ENCODE results near the gene NLRP11.

GRCh38 chr19:55813906-55814305 lies 17.9 kb downstream of the NLRP11 start:
- TF ChIP-seq, protein P1, sequence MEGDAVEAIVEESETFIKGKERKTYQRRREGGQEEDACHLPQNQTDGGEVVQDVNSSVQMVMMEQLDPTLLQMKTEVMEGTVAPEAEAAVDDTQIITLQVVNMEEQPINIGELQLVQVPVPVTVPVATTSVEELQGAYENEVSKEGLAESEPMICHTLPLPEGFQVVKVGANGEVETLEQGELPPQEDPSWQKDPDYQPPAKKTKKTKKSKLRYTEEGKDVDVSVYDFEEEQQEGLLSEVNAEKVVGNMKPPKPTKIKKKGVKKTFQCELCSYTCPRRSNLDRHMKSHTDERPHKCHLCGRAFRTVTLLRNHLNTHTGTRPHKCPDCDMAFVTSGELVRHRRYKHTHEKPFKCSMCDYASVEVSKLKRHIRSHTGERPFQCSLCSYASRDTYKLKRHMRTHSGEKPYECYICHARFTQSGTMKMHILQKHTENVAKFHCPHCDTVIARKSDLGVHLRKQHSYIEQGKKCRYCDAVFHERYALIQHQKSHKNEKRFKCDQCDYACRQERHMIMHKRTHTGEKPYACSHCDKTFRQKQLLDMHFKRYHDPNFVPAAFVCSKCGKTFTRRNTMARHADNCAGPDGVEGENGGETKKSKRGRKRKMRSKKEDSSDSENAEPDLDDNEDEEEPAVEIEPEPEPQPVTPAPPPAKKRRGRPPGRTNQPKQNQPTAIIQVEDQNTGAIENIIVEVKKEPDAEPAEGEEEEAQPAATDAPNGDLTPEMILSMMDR (IDR thresholded peaks at IDR 0.05) = no peak
- TF ChIP-seq POLR2A (IDR thresholded peaks at IDR 0.05) = no peak

All from testis (tissue), 2 donors.